A673 (cell line): ENCODE results near the gene MOK. TPM values are rescaled to one million over a fixed set of nuclear protein-coding genes. Genes with fewer than 3 reads are reported as not detected.

Experiments used
- BruUV-seq: library from RNA; stranded (reverse); fragments of 400-500 nt; replicated peaks from 2 replicates; lab custom pipeline; 2021; lab: Mats Ljungman, UMichigan
- CTCF ChIA-PET: fragments of 300-600 bp; sonication (Branson Sonifier 250); formaldehyde crosslinking; loops from one replicate; lab custom pipeline; 2022; ENCODE audit warnings: antibody characterized with exemption; lab: Charles Lee
- POLR2A ChIA-PET: fragments of 300-600 bp; sonication (Branson Sonifier 250); formaldehyde crosslinking; loops from one replicate; lab custom pipeline; 2022; ENCODE audit warnings: antibody characterized with exemption; ENCODE audit not compliant: low non-redundant PET; lab: Charles Lee
- DNase-seq: peaks from one replicate; pipeline ENCODE4 v3.0.0-alpha.2; 2015; ENCODE audit warnings: low spot score
- H3K27ac ChIP-seq: fragments of 200-600 bp; sonication (generic); 2 replicates; pipeline ENCODE4 v1.5.1; 2016; ENCODE audit warnings: mixed run types, low read depth, mild to moderate bottlenecking, mixed read lengths, antibody characterized with exemption, low read length; ENCODE audit not compliant: poor library complexity, severe bottlenecking
- H3K27me3 ChIP-seq: fragments of 200-600 bp; sonication (generic); replicated peaks from 2 replicates; pipeline ENCODE4 v1.6.1; 2017; ENCODE audit warnings: mixed run types, low read depth, mild to moderate bottlenecking, mixed read lengths, antibody characterized with exemption, low read length; ENCODE audit not compliant: insufficient read depth, poor library complexity
- H3K36me3 ChIP-seq: fragments of 200-600 bp; sonication (generic); 2 replicates; pipeline ENCODE4 v1.6.1; 2016; ENCODE audit warnings: mixed run types, mild to moderate bottlenecking, mixed read lengths, antibody characterized with exemption, low read length; ENCODE audit not compliant: insufficient read depth, poor library complexity, severe bottlenecking
- H3K4me1 ChIP-seq: fragments of 200-600 bp; sonication (generic); 2 replicates; pipeline ENCODE4 v1.6.1; 2017; ENCODE audit warnings: mixed run types, mild to moderate bottlenecking, mixed read lengths, antibody characterized with exemption, low read length; ENCODE audit not compliant: insufficient read depth, poor library complexity, severe bottlenecking
- H3K4me3 ChIP-seq: fragments of 200-600 bp; sonication (generic); 2 replicates; pipeline ENCODE4 v1.5.1; 2016; ENCODE audit warnings: low read depth, mixed run types, mild to moderate bottlenecking, mixed read lengths, low read length; ENCODE audit not compliant: poor library complexity, severe bottlenecking
- H3K9me3 ChIP-seq: fragments of 200-600 bp; sonication (generic); 2 replicates; pipeline ENCODE4 v1.6.1; 2016; ENCODE audit warnings: mixed run types, low read depth, mild to moderate bottlenecking, mixed read lengths, antibody characterized with exemption, low read length; ENCODE audit not compliant: poor library complexity, severe bottlenecking
- CTCF ChIP-seq: fragments of 300-800, 200-600 bp; sonication (generic); conservative IDR thresholded peaks from 2 replicates; pipeline ENCODE4 v1.5.1; 2017; ENCODE audit warnings: low read depth, mild to moderate bottlenecking, antibody characterized with exemption, low read length, moderate library complexity, mixed read lengths
- EZH2 ChIP-seq: fragments of 200-600 bp; sonication (generic); IDR thresholded peaks from 2 replicates; pipeline ENCODE4 v1.6.1; 2017; ENCODE audit warnings: borderline replicate concordance, low read depth, mild to moderate bottlenecking, mixed read lengths, antibody characterized with exemption, low read length; ENCODE audit not compliant: poor library complexity, severe bottlenecking
- intact Hi-C: fragments of 100-400 bp; cut with micrococcal nuclease; formaldehyde crosslinking; loops from one replicate; pipeline ENCODE4 v1.10.0; 2022; ENCODE audit not compliant: unreplicated experiment
- total RNA-seq: library from RNA; stranded (reverse); gene quantifications from 2 replicates; pipeline ENCODE4 v1.2.3, GENCODE V29; 2021

MOK gene
- total RNA-seq, 1 experiment from 2014 or later: 27.4 TPM

- no TSS peak for BruUV-seq
- CTCF ChIA-PET: no interaction called here
- H3K4me1 ChIP-seq: no peaks in the 10 kb centered on the region
- no peak overlapping the region for H3K27ac ChIP-seq
- no peak overlapping the region for H3K4me3 ChIP-seq
- no peak for TF ChIP-seq EZH2
- TF ChIP-seq CTCF: peak; percentile 36
- peaks cover 21% of the 10 kb centered on the region for H3K36me3 ChIP-seq
- no peaks in the 10 kb centered on the region for H3K27me3 ChIP-seq
- no peaks in the 10 kb centered on the region for H3K9me3 ChIP-seq
- POLR2A ChIA-PET: no interaction called here
- peak; percentile 28 for DNase-seq
- intact Hi-C loops: no loop called here
Observed at GRCh38 chr14:102209224-102209966, 95.6 kb downstream of the MOK start.

DNA sequence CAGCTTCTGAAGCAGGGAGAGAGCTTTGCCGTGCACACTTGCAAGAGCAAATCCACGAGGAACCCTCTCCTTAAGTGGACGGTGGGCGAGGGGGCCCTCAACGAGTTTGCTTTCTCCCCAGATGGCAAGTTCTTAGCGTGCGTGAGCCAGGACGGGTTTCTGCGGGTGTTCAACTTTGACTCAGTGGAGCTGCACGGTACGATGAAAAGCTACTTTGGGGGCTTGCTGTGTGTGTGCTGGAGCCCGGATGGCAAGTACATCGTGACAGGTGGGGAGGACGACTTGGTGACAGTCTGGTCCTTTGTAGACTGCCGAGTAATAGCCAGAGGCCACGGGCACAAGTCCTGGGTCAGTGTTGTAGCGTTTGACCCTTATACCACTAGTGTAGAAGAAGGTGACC lies 96.2 kb downstream of the MOK start:
- TF ChIP-seq CTCF (no peak), EZH2 (no peak)
- Histone ChIP-seq H3K36me3 (peaks cover 23% of the 10 kb centered on the region), H3K27me3 (no peaks in the 10 kb centered on the region), H3K4me3 (no peak overlapping the region), H3K9me3 (no peaks in the 10 kb centered on the region), H3K27ac (no peak overlapping the region), H3K4me1 (no peaks in the 10 kb centered on the region)
- no TSS peak for BruUV-seq
- CTCF ChIA-PET: no interaction called here
- intact Hi-C loops: no loop called here
- DNase-seq: no peak
- POLR2A ChIA-PET: no interaction called here

GRCh38 chr14:102207831-102208365 lies 97.1 kb downstream of the MOK start:
- Histone ChIP-seq H3K27me3 (no peaks in the 10 kb centered on the region), H3K9me3 (no peaks in the 10 kb centered on the region), H3K36me3 (peaks cover 23% of the 10 kb centered on the region), H3K27ac (no peak overlapping the region), H3K4me1 (no peaks in the 10 kb centered on the region), H3K4me3 (no peak overlapping the region)
- BruUV-seq: no TSS peak
- DNase-seq: no peak
- CTCF ChIA-PET: no interaction called here
- intact Hi-C loops: no loop called here
- no peak for TF ChIP-seq CTCF
- no peak for TF ChIP-seq EZH2
- POLR2A ChIA-PET: no interaction called here
